Measurements from ENCODE around the gene MST1.
A peak's percentile ranks its signal among the peaks of the same experiment; 100 is the strongest.

The MST1 gene

DNA sequence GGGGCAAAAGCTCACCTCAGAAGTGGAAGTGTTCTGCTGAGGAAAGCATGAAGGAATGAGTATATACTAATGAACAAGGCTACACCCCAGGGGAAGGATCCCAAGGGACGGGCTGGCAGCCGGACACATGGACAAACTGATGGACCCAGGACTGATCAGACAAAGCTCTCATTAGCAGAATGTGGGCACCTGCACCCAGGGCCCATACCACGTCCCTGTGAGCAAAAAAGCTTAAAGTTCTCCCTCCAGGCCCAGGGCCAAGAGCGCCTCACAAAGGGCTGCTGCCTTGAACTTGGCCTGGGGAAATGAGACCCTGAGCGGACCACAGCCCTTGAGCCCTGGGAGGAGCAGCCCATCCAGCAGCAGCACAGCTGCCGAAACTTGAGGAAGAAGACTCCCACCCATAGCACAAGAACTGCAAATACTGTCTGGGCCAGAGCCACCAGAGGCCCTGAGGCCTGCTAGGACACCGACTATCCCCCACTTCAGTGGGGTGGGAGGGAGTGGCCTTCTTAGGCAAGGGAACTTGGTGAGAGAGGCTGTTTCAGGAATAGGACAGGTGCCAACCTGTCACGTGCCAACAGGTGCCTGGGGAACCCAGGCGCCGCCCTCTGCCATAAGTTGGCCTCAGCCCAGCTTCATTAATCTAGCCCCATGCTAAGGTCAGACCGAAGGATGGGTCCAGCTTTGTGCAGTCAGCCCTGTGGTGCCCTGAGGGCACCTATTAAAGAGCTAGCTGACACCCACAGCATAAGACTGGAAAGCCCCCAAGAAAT lies 36.8 kb upstream of the MST1 start:
- H3K36me3 ChIP-seq (ENCODE audit: control insufficient read depth in 2 of 2, insufficient read depth in 1 of 2, low read length in 2 of 2), result peaks cover 3 to 76% of the 10 kb centered on the region in 2 experiments; a peak in 2 of 3 replicates
- CTCF ChIA-PET, result no interaction called here
- POLR2A ChIA-PET, result no interaction called here

DNA sequence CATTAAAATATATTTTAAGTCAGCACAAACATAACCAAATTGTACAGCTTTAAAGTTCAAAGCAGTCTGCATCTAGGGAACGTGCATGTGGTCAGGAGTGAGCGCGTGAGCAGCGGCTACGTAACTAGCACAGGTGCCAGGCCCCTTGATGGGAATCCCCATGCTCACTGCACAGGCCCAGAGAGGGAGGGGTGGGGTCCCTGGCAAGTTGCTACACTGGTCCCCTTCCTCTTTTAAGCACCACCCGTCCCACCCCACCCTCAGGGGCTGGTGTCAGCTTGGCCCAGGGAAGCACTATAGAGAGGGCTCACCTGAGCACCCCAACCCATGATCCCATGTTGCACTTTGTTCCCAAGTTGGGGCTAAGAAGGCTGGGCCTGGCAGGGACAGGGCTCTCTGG lies 35.3 kb upstream of the MST1 start:
- ChIA-PET POLR2A (interaction anchor here (1.0 to 1.4 kb wide), 3 partner anchors 8 to 62 kb away, joined by 3 to 4 read pairs (median 3); partner anchors contain the start of gene IP6K1), CTCF (interaction anchor here (0.7 kb wide), 1 partner anchor 121 kb away, joined by 3 read pairs; no protein-coding TSS in a partner anchor)
- Histone ChIP-seq H3K4me3 (ENCODE audit: low read depth, low read length) (peak overlapping the region; percentile 57; the same call in 1 of the 2 replicates), H3K9me3 (ENCODE audit: control insufficient read depth, insufficient read depth, low read depth, low read length) (no peaks in the 10 kb centered on the region), H3K27ac (ENCODE audit: extremely low read depth, low read depth, low read length) (peak overlapping the region; percentile 85), H3K4me1 (ENCODE audit: control insufficient read depth, insufficient read depth, low read length) (no peaks in the 10 kb centered on the region), H3K36me3 (ENCODE audit: control insufficient read depth in 2 of 2, insufficient read depth in 1 of 2, low read length in 2 of 2) (peaks cover 0 to 74% of the 10 kb centered on the region in 2 experiments; a peak in 2 of 3 replicates)
- TF ChIP-seq KLF1 (tag by site-specific recombination; IDR thresholded peaks at IDR 0.05), result 0 out of 2 replicates have a peak, but pooled peaks have one; percentile 8
- TF ChIP-seq, protein P1, sequence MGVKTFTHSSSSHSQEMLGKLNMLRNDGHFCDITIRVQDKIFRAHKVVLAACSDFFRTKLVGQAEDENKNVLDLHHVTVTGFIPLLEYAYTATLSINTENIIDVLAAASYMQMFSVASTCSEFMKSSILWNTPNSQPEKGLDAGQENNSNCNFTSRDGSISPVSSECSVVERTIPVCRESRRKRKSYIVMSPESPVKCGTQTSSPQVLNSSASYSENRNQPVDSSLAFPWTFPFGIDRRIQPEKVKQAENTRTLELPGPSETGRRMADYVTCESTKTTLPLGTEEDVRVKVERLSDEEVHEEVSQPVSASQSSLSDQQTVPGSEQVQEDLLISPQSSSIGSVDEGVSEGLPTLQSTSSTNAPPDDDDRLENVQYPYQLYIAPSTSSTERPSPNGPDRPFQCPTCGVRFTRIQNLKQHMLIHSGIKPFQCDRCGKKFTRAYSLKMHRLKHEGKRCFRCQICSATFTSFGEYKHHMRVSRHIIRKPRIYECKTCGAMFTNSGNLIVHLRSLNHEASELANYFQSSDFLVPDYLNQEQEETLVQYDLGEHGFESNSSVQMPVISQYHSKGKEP (tag by site-specific recombination; IDR thresholded peaks at IDR 0.05), result no peak

More for the DNA sequence above, 36.8 kb upstream of the MST1 start:
- Histone ChIP-seq H3K4me1 (ENCODE audit: control insufficient read depth, insufficient read depth, low read length) (no peaks in the 10 kb centered on the region), H3K27ac (ENCODE audit: extremely low read depth, low read depth, low read length) (no peak overlapping the region), H3K4me3 (ENCODE audit: low read depth, low read length) (no peak overlapping the region), H3K9me3 (ENCODE audit: control insufficient read depth, insufficient read depth, low read depth, low read length) (no peaks in the 10 kb centered on the region)
- peak; percentile 37 for TF ChIP-seq SCRT2 (tag by site-specific recombination; IDR thresholded peaks at IDR 0.05)
- TF ChIP-seq ZSCAN30 (tag by site-specific recombination; IDR thresholded peaks at IDR 0.05), result no peak

- POLR2A ChIA-PET, result interaction anchor here (0.5 to 1.7 kb wide), 8 partner anchors 9 to 1946 kb away, joined by 3 to 9 read pairs (median 4); partner anchors contain the start of gene IP6K1
- CTCF ChIA-PET, result interaction anchor here (0.7 kb wide), 1 partner anchor 122 kb away, joined by 3 read pairs; no protein-coding TSS in a partner anchor
- Histone ChIP-seq H3K9me3 (ENCODE audit: control insufficient read depth, insufficient read depth, low read depth, low read length) (no peaks in the 10 kb centered on the region), H3K27ac (ENCODE audit: extremely low read depth, low read depth, low read length) (peak within 1 kb of the TSS; percentile 87), H3K4me1 (ENCODE audit: control insufficient read depth, insufficient read depth, low read length) (no peaks in the 10 kb centered on the region), H3K36me3 (ENCODE audit: control insufficient read depth in 2 of 2, insufficient read depth in 1 of 2, low read length in 2 of 2) (peaks cover 0 to 76% of the 10 kb centered on the region in 2 experiments; a peak in 1 of 3 replicates), H3K4me3 (ENCODE audit: low read depth, low read length) (peak within 1 kb of the TSS; percentile 90)
- TF ChIP-seq ZNF2 (tag by site-specific recombination; IDR thresholded peaks at IDR 0.05) (no peak; the same call in 1 of the 2 replicates), ZNF341 (tag by site-specific recombination; IDR thresholded peaks at IDR 0.05; ENCODE audit: low read depth) (no peak), PRDM2 (tag by site-specific recombination; IDR thresholded peaks at IDR 0.05; ENCODE audit: borderline replicate concordance) (no peak), GLIS1 (tag by site-specific recombination; IDR thresholded peaks at IDR 0.05) (peak; percentile 61), ZNF660 (tag by site-specific recombination; IDR thresholded peaks at IDR 0.05) (0 out of 2 replicates have a peak, but pooled peaks have one; percentile 9), ZNF76 (tag by site-specific recombination; IDR thresholded peaks at IDR 0.05; ENCODE audit: borderline replicate concordance, low read depth) (peak; percentile 36; the same call in 1 of the 2 replicates), PRDM1 (tag by site-specific recombination; IDR thresholded peaks at IDR 0.05) (no peak), ZNF596 (tag by site-specific recombination; IDR thresholded peaks at IDR 0.05) (no peak), PRDM4 (tag by site-specific recombination; IDR thresholded peaks at IDR 0.05) (no peak), YY2 (tag by site-specific recombination; IDR thresholded peaks at IDR 0.05) (0 out of 2 replicates have a peak, but pooled peaks have one; percentile 29), ZBTB20 (tag by site-specific recombination; IDR thresholded peaks at IDR 0.05) (peak; percentile 98), ZNF169 (tag by site-specific recombination; IDR thresholded peaks at IDR 0.05) (no peak)
Measured at GRCh38 chr3:49723628-49724551, 34.6 kb upstream of the MST1 start, which contains the start of gene GMPPB. Gene GMPPB (minus strand): TSS chr3:49723951. CDS start chr3:49723726, 225 bp downstream.

Measured in HEK293 (cell line).